COLO668 (cell line): ENCODE results near the gene LSM7.
"Not testable (repeated sequence)": the region's sequence is repeated elsewhere in the genome, so short reads cannot be mapped to it uniquely, and the experiment has no call there.

ENCODE experiments used
- DNase-seq: peaks from one replicate; lab custom pipeline; 2025; ENCODE audit not compliant: unreplicated experiment; lab: John Stamatoyannopoulos, UW

LSM7 gene

GRCh38 chr19:2355168-2356035 is 27.0 kb upstream of the LSM7 start:
- no peak for DNase-seq

- no peak for DNase-seq
These were observed 26.3 kb upstream of the LSM7 start for GRCh38 chr19:2354670-2355069.

- DNase-seq = no peak
These were observed 25.7 kb upstream of the LSM7 start for GRCh38 chr19:2353887-2354592.

- DNase-seq = no peak
These were observed 24.9 kb upstream of the LSM7 start for GRCh38 chr19:2353159-2353886.

GRCh38 chr19:2352121-2352520 is 23.7 kb upstream of the LSM7 start:
- no peak for DNase-seq

- DNase-seq = no peak
These were observed 23.2 kb upstream of the LSM7 start for GRCh38 chr19:2351591-2351990.

GRCh38 chr19:2350656-2351055 is 22.3 kb upstream of the LSM7 start:
- no peak for DNase-seq

GRCh38 chr19:2349818-2350217 is 21.4 kb upstream of the LSM7 start:
- not testable (repeated sequence) for DNase-seq

GRCh38 chr19:2345794-2346663 is 17.6 kb upstream of the LSM7 start:
- DNase-seq = peak; percentile 91

- no peak for DNase-seq
These were observed 16.7 kb upstream of the LSM7 start for GRCh38 chr19:2345076-2345475.

GRCh38 chr19:2344381-2344870 is 16.0 kb upstream of the LSM7 start:
- DNase-seq = no peak

GRCh38 chr19:2343289-2343982 is 15.1 kb upstream of the LSM7 start:
- no peak for DNase-seq

GRCh38 chr19:2342656-2343288 is 14.4 kb upstream of the LSM7 start:
- DNase-seq = no peak

GRCh38 chr19:2341982-2342381 is 13.6 kb upstream of the LSM7 start:
- no peak for DNase-seq

- DNase-seq = no peak
These were observed 12.9 kb upstream of the LSM7 start for GRCh38 chr19:2341244-2341751.

- DNase-seq = no peak
These were observed 12.3 kb upstream of the LSM7 start for GRCh38 chr19:2340496-2341243.

- DNase-seq = no peak
These were observed 11.4 kb upstream of the LSM7 start for GRCh38 chr19:2339644-2340310.
